GM21529 (cell line): ENCODE results near the gene TPD52L1.
"Not testable (repeated sequence)": the region's sequence is repeated elsewhere in the genome, so short reads cannot be mapped to it uniquely, and the experiment has no call there.

Source experiments
- ATAC-seq: cut with Tn5 transposase; IDR thresholded peaks from one replicate; pipeline ENCODE4 v1.9.1; 2021; ENCODE audit not compliant: unreplicated experiment

Gene TPD52L1

DNA sequence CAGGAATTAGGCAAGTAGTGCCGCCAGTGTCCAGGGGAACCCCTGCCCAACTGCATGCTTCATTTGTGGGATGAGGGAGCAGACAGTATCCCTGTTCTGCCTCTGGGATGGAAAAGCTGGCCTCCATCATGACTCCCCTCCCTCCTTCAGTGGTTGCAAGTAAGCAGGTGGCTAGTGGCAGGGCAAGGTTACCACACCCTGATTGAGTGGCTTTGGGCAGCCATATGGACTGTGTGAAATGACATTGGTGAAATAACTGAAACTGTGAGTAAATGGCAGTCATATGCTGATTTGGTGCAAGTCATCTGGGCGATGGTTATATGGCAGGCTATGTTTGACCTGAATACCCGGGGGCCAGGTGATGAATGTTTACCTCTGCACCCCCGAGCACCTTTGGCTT lies 115.2 kb downstream of the TPD52L1 start:
- ATAC-seq, result no peak

GRCh38 chr6:125269328-125269985 lies 115.9 kb downstream of the TPD52L1 start:
- ATAC-seq, result no peak

DNA sequence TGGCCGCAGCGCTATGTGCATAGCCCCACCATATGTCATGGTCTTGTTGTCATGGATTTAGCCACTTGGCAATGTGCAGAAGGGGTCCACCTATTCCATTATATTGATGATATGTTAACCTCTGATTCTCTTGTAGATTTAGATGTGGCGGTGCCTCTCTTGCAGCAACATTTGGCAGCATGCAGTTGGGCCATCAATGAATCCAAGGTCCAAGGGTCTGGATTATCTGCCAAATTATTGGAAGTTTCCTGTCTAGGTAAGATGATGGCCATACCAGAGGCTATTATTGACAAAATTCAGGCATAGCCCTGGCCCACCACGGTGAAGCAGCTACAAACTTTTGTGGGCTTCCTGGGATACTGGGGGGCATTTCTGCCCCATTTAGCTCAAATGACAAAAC lies 116.8 kb downstream of the TPD52L1 start:
- no peak for ATAC-seq

GRCh38 chr6:125271486-125272159 lies 118.0 kb downstream of the TPD52L1 start:
- no peak for ATAC-seq

- ATAC-seq, result no peak
These were observed 119.7 kb downstream of the TPD52L1 start for GRCh38 chr6:125273251-125273650.

GRCh38 chr6:125273965-125274364 lies 120.4 kb downstream of the TPD52L1 start:
- ATAC-seq, result no peak

DNA sequence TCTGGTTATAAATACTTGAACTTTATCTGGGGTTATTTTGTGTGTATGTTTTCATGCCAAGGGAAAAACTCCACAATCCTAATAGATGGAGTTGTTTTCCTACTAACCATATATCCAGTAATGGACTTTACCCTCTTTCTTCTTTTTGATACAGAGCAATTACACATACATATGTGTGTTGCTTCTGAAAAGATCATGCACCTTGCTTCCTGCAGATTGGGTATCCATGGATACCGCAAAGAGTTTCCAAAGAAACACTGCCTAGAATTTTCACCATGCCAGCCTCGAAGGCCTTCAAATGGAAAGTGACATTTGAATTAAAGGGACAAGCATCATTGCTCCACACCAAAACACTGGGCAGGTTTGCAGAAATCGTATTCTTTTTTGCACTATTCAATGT lies 121.4 kb downstream of the TPD52L1 start:
- no peak for ATAC-seq

GRCh38 chr6:125275779-125276178 lies 122.2 kb downstream of the TPD52L1 start:
- no peak for ATAC-seq

DNA sequence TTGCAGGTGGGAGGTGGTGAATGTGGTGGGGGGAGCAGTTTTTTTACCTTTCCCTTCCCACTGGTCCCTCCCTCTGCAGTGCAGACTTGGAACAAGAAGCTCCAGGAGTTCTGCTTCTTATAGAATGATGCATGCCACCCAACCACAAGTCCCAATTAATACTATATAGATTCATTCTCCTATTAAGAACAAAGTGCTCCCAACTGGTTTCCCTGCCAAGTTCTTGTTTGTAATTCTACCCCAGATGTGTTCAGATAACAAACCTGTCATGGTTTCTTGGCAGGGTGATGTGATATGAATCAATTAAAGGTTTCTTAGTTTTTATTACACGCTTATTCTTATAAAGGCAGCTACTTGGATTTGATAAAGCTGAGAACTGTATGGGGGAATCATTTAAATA lies 124.3 kb downstream of the TPD52L1 start:
- ATAC-seq, result no peak

GRCh38 chr6:125279961-125280360 lies 126.4 kb downstream of the TPD52L1 start:
- ATAC-seq, result no peak

GRCh38 chr6:125280370-125281035 lies 126.9 kb downstream of the TPD52L1 start:
- not testable (repeated sequence) for ATAC-seq

DNA sequence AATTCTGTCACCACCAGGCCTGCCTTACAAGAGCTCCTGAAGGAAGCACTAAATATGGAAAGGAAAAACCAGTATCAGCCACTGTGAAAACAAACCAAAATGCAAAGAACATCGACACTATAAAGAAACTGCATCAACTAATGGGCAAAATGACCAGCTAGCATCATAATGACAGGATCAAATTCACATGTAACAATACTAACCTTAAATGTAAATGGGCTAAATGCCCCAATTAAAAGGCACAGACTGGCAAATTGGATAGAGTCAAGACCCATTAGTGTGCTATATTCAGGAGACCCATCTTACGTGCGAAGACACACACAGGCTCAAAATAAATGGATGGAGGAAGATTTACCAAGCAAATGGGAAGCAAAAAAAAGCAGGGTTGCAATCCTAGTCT lies 128.9 kb downstream of the TPD52L1 start:
- ATAC-seq, result not testable (repeated sequence)

- ATAC-seq, result no peak
These were observed 131.8 kb downstream of the TPD52L1 start for GRCh38 chr6:125285353-125285752.

GRCh38 chr6:125285936-125286335 lies 132.4 kb downstream of the TPD52L1 start:
- no peak for ATAC-seq

DNA sequence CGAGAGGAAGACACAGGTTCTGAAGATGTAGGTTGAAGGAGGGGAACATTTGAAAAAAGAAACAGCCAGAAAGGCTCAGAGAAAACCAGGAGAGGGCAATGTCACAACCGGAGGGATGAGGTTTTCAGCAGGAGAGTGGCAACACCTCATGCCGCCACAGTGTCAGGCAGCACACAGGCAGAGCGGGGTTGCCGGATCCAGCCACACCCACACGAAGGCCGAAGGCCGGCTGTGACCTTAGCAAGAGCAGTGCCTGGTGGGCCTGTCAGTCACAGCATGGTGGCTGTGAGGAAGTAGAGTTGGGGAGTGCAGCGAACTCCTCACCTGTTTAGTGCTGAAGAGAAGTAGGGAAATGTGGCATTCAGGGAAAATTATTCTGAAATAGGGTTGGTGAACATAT lies 134.1 kb downstream of the TPD52L1 start:
- ATAC-seq, result no peak

DNA sequence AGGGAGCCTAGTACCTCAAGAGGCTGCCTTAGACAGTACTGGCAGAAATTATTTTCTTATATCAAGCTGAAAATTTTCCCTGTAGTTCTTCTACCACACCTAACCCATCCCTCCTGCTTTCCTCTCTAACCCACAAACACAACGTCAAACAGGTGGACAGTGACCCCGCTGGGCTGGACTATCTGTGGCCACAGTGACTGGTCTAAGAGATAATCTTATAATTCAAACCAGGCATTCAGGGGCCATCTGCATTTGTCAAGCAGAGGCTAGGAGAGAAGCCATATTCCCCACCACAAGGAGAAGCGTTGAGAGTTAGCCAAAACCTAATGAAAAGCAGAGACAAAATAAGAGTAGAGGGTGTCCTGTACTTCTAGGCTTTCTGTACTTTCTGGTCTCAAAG lies 140.0 kb downstream of the TPD52L1 start:
- ATAC-seq, result no peak

- ATAC-seq, result no peak
These were observed 140.5 kb downstream of the TPD52L1 start for GRCh38 chr6:125294036-125294435.

DNA sequence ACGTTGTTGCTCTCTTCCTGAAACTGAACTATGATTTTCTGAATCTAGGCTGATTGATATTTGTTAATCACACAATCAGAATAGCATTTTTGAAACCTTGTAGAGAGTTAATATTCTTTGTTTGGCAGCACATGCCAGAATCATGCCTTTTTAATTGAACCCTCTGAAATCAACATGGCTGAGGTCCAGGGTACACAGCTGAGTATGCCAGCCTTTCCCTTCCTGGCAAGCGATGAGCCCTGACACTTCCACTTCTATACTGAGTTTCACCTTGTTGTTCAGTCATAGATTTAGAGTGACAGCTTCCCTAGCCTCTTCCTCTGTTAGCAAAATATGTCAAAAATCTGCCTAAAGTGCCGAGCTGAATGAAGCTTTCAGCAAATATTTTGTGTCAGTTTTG lies 141.4 kb downstream of the TPD52L1 start:
- no peak for ATAC-seq

GRCh38 chr6:125296471-125296870 lies 142.9 kb downstream of the TPD52L1 start:
- no peak for ATAC-seq

DNA sequence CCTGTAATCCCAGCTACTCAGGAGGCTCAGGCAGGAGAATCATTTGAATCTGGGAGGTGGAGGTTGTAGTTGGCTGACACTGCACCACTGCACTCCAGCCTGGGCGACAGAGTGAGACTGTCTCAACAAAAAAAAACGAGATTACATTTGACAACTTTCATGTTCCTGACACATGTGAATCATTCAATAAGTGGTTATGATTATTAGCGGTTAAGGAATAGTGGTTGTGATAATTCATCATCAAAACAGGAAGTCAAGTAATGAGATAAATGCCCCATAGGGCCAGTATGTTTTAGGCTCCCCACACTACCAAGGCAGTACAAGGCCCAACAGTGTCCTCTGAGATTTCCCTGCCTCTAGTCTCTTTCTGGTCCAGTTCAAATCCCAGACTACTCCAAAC lies 145.7 kb downstream of the TPD52L1 start:
- no peak for ATAC-seq

GRCh38 chr6:125300992-125301434 lies 147.4 kb downstream of the TPD52L1 start:
- no peak for ATAC-seq
